Trophoblast cell (in vitro differentiated cells and primary cell): Measurements from ENCODE around the gene HHATL.

Source experiments
- DNase-seq, 2 donors: peaks; one replicate each; pipeline ENCODE4 v3.0.0-alpha.2; 2016
- H2AFZ ChIP-seq: 2 replicates; pipeline ENCODE4 v1.6.1; 2013; ENCODE audit warnings: low read length, moderate library complexity, mild to moderate bottlenecking; ENCODE audit not compliant: insufficient read depth, poor library complexity
- H2AK5ac ChIP-seq: 2 replicates; pipeline ENCODE4 v1.6.1; 2013; ENCODE audit warnings: mild to moderate bottlenecking, low read length
- H2BK120ac ChIP-seq: 2 replicates; pipeline ENCODE4 v1.6.1; 2013; ENCODE audit warnings: low read length, mild to moderate bottlenecking, moderate library complexity; ENCODE audit not compliant: insufficient read depth, poor library complexity
- H2BK12ac ChIP-seq: 2 replicates; pipeline ENCODE4 v1.6.1; 2013; ENCODE audit warnings: mild to moderate bottlenecking, low read length, moderate library complexity
- H2BK5ac ChIP-seq: 2 replicates; pipeline ENCODE4 v1.6.1; 2013; ENCODE audit warnings: low read length, low read depth, moderate library complexity, mild to moderate bottlenecking; ENCODE audit not compliant: poor library complexity
- H3K14ac ChIP-seq: 2 replicates; pipeline ENCODE4 v1.6.1; 2013; ENCODE audit warnings: mild to moderate bottlenecking, low read length
- H3K18ac ChIP-seq: 2 replicates; pipeline ENCODE4 v1.6.1; 2013; ENCODE audit warnings: mild to moderate bottlenecking, low read length
- H3K23ac ChIP-seq: 2 replicates; pipeline ENCODE4 v1.6.1; 2013; ENCODE audit warnings: low read length
- H3K27ac ChIP-seq: 2 replicates; pipeline ENCODE4 v1.5.1; 2013; ENCODE audit warnings: low read depth, mild to moderate bottlenecking, inconsistent platforms, low read length, moderate library complexity
- H3K27me3 ChIP-seq: 2 replicates; pipeline ENCODE4 v1.6.1; 2013; ENCODE audit warnings: inconsistent platforms, mild to moderate bottlenecking, low read length, moderate library complexity; ENCODE audit not compliant: insufficient read depth
- H3K36me3 ChIP-seq, 2 experiments: 1 replicate in 1 of 2; 2 replicates in 1 of 2; pipeline ENCODE4 v1.6.1; 2013; ENCODE audit warnings: low read length in 2 of 2, mild to moderate bottlenecking in 2 of 2, moderate library complexity in 1 of 2; ENCODE audit not compliant: insufficient read depth in 2 of 2, control insufficient read depth in 1 of 2
- H3K4ac ChIP-seq: 2 replicates; pipeline ENCODE4 v1.6.1; 2013; ENCODE audit warnings: low read depth, mild to moderate bottlenecking, low read length, moderate library complexity
- H3K4me1 ChIP-seq, 2 experiments: 1 replicate in 1 of 2; 2 replicates in 1 of 2; pipeline ENCODE4 v1.6.1; 2013; ENCODE audit warnings: low read length in 2 of 2, mild to moderate bottlenecking in 2 of 2, moderate library complexity in 1 of 2; ENCODE audit not compliant: insufficient read depth in 2 of 2, control insufficient read depth in 1 of 2
- H3K4me2 ChIP-seq: 2 replicates; pipeline ENCODE4 v1.6.1; 2013; ENCODE audit warnings: inconsistent platforms, mild to moderate bottlenecking, low read length, moderate library complexity
- H3K4me3 ChIP-seq: 2 replicates; pipeline ENCODE4 v1.5.1; 2013; ENCODE audit warnings: mild to moderate bottlenecking, low read depth, low read length, inconsistent platforms
- H3K79me1 ChIP-seq: one replicate; pipeline ENCODE4 v1.6.1; 2013; ENCODE audit warnings: low read length
- H3K79me2 ChIP-seq: 2 replicates; pipeline ENCODE4 v1.6.1; 2013; ENCODE audit warnings: low read length, mild to moderate bottlenecking; ENCODE audit not compliant: control insufficient read depth, insufficient read depth, poor library complexity
- H3K9ac ChIP-seq: 2 replicates; pipeline ENCODE4 v1.6.1; 2013; ENCODE audit warnings: mild to moderate bottlenecking, low read length
- H3K9me3 ChIP-seq: 2 replicates; pipeline ENCODE4 v1.6.1; 2013; ENCODE audit warnings: low read depth, mild to moderate bottlenecking, control low read depth, inconsistent platforms, low read length; ENCODE audit not compliant: insufficient read depth
- H4K12ac ChIP-seq: 2 replicates; pipeline ENCODE4 v1.6.1; 2013; ENCODE audit warnings: low read depth, mild to moderate bottlenecking, low read length, moderate library complexity
- H4K8ac ChIP-seq: 2 replicates; pipeline ENCODE4 v1.6.1; 2013; ENCODE audit warnings: low read depth, mild to moderate bottlenecking, low read length, moderate library complexity
- H4K91ac ChIP-seq: one replicate; pipeline ENCODE4 v1.6.1; 2013; ENCODE audit warnings: low read depth, mild to moderate bottlenecking, low read length, moderate library complexity
- WGBS: extraction: QIAGEN DNeasy Blood & Tissue Kit; methylation state at CpG from one replicate; pipeline ENCODE4 v1.1.7; 2013; ENCODE audit warnings: missing lambda C conversion rate; ENCODE audit not compliant: insufficient read length, insufficient coverage; ENCODE audit errors: extremely low coverage; 5-methylcytosine and 5-hydroxymethylcytosine counted together

Gene HHATL

GRCh38 chr3:42685891-42686820 is 16.4 kb downstream of the HHATL start:
- no peak overlapping the region for H4K12ac ChIP-seq
- H2BK12ac ChIP-seq: no peak overlapping the region
- H3K9ac ChIP-seq: no peak overlapping the region
- no peak overlapping the region for H2AFZ ChIP-seq
- no peak overlapping the region for H3K23ac ChIP-seq
- H3K79me2 ChIP-seq: no peaks in the 10 kb centered on the region
- H3K18ac ChIP-seq: no peak overlapping the region
- no peak overlapping the region for H4K8ac ChIP-seq
- no peak for DNase-seq
- H3K27me3 ChIP-seq: no peaks in the 10 kb centered on the region
- WGBS: no CpG with 5 or more reads among the region's 80 CpGs
- H4K91ac ChIP-seq: no peak overlapping the region
- H3K4me3 ChIP-seq: peak overlapping the region; percentile 17
- H3K14ac ChIP-seq: no peak overlapping the region
- no peak overlapping the region for H2BK120ac ChIP-seq
- no peak overlapping the region for H2AK5ac ChIP-seq
- H2BK5ac ChIP-seq: no peak overlapping the region
- peaks cover 12% of the 10 kb centered on the region for H3K9me3 ChIP-seq
- no peak overlapping the region for H3K4me2 ChIP-seq
- peaks cover 3 to 5% of the 10 kb centered on the region in 2 experiments for H3K4me1 ChIP-seq
- no peak overlapping the region for H3K4ac ChIP-seq
- H3K79me1 ChIP-seq: peaks cover 2% of the 10 kb centered on the region
- H3K27ac ChIP-seq: no peak overlapping the region
- no peaks in the 10 kb centered on the region for H3K36me3 ChIP-seq

GRCh38 chr3:42685363-42685881 is 17.2 kb downstream of the HHATL start, which contains the start of gene KLHL40:
Gene KLHL40, plus strand, starts transcription at chr3:42685537. Its CDS starts 82 bp downstream, at chr3:42685619.
- no peaks in the 10 kb centered on the region for H3K36me3 ChIP-seq
- H3K27ac ChIP-seq: no peak within 1 kb of the TSS
- H4K12ac ChIP-seq: no peak within 1 kb of the TSS
- no peaks in the 10 kb centered on the region for H3K79me2 ChIP-seq
- no peak within 1 kb of the TSS for H3K9ac ChIP-seq
- H4K91ac ChIP-seq: peak within 1 kb of the TSS; percentile 42
- no peak within 1 kb of the TSS for H2AFZ ChIP-seq
- H2BK120ac ChIP-seq: no peak within 1 kb of the TSS
- WGBS: no CpG with 5 or more reads among the region's 34 CpGs
- H3K4me1 ChIP-seq: peaks cover 3 to 5% of the 10 kb centered on the region in 2 experiments
- H3K79me1 ChIP-seq: peaks cover 2% of the 10 kb centered on the region
- peak in 1 of 2 donors; percentile 58 for DNase-seq
- H2BK5ac ChIP-seq: no peak within 1 kb of the TSS
- H3K14ac ChIP-seq: no peak within 1 kb of the TSS
- H3K9me3 ChIP-seq: peaks cover 9% of the 10 kb centered on the region
- peak within 1 kb of the TSS; percentile 17 for H3K4me3 ChIP-seq
- H3K23ac ChIP-seq: no peak within 1 kb of the TSS
- H2BK12ac ChIP-seq: no peak within 1 kb of the TSS
- H3K27me3 ChIP-seq: no peaks in the 10 kb centered on the region
- no peak within 1 kb of the TSS for H3K4me2 ChIP-seq
- no peak within 1 kb of the TSS for H3K18ac ChIP-seq
- no peak within 1 kb of the TSS for H2AK5ac ChIP-seq
- H3K4ac ChIP-seq: no peak within 1 kb of the TSS
- H4K8ac ChIP-seq: no peak within 1 kb of the TSS

- no peak overlapping the region for H4K12ac ChIP-seq
- no peak overlapping the region for H3K4me3 ChIP-seq
- no peak overlapping the region for H2BK120ac ChIP-seq
- no peak overlapping the region for H3K23ac ChIP-seq
- no peak overlapping the region for H3K9ac ChIP-seq
- H3K27me3 ChIP-seq: no peaks in the 10 kb centered on the region
- H3K27ac ChIP-seq: no peak overlapping the region
- H2BK5ac ChIP-seq: no peak overlapping the region
- H3K18ac ChIP-seq: no peak overlapping the region
- no peaks in the 10 kb centered on the region for H3K36me3 ChIP-seq
- H2AK5ac ChIP-seq: no peak overlapping the region
- H4K91ac ChIP-seq: peak overlapping the region; percentile 42
- H3K4me1 ChIP-seq: peaks cover 3 to 5% of the 10 kb centered on the region in 2 experiments
- no peak overlapping the region for H2AFZ ChIP-seq
- H2BK12ac ChIP-seq: no peak overlapping the region
- no CpG with 5 or more reads among the region's 7 CpGs for WGBS
- H4K8ac ChIP-seq: no peak overlapping the region
- H3K4me2 ChIP-seq: no peak overlapping the region
- H3K14ac ChIP-seq: no peak overlapping the region
- H3K79me2 ChIP-seq: no peaks in the 10 kb centered on the region
- no peak overlapping the region for H3K4ac ChIP-seq
- H3K9me3 ChIP-seq: peaks cover 5% of the 10 kb centered on the region
- DNase-seq: no peak
- H3K79me1 ChIP-seq: peaks cover 2% of the 10 kb centered on the region
Observed at GRCh38 chr3:42684632-42685362, 17.8 kb downstream of the HHATL start.

GRCh38 chr3:42683875-42684598 is 18.6 kb downstream of the HHATL start:
- Histone ChIP-seq H3K79me2 (no peaks in the 10 kb centered on the region), H3K4me2 (no peak overlapping the region), H3K9ac (no peak overlapping the region), H3K18ac (no peak overlapping the region), H2BK12ac (no peak overlapping the region), H3K9me3 (peaks cover 5% of the 10 kb centered on the region), H2AFZ (no peak overlapping the region), H3K23ac (no peak overlapping the region), H2BK120ac (no peak overlapping the region), H3K4me1 (peaks cover 3 to 5% of the 10 kb centered on the region in 2 experiments), H3K4me3 (no peak overlapping the region), H3K36me3 (no peaks in the 10 kb centered on the region), H3K27ac (no peak overlapping the region), H4K8ac (no peak overlapping the region), H3K14ac (no peak overlapping the region), H3K27me3 (no peaks in the 10 kb centered on the region), H2AK5ac (no peak overlapping the region), H4K12ac (no peak overlapping the region), H3K4ac (no peak overlapping the region), H3K79me1 (peaks cover 2% of the 10 kb centered on the region), H2BK5ac (no peak overlapping the region), H4K91ac (no peak overlapping the region)
- peak; percentile 88 to 94 for DNase-seq
- WGBS: no CpG with 5 or more reads among the region's 10 CpGs
